GM19193 (cell line): ENCODE data around the gene MAPK8IP2.
A peak's percentile ranks its signal among the peaks of the same experiment; 100 is the strongest.

Experiments
- POLR2A ChIP-seq: IDR thresholded peaks from 4 replicates; pipeline ENCODE4 v1.6.1; 2011; ENCODE audit not compliant: insufficient read depth, insufficient read length; ENCODE audit errors: extremely low read depth

MAPK8IP2 gene

DNA sequence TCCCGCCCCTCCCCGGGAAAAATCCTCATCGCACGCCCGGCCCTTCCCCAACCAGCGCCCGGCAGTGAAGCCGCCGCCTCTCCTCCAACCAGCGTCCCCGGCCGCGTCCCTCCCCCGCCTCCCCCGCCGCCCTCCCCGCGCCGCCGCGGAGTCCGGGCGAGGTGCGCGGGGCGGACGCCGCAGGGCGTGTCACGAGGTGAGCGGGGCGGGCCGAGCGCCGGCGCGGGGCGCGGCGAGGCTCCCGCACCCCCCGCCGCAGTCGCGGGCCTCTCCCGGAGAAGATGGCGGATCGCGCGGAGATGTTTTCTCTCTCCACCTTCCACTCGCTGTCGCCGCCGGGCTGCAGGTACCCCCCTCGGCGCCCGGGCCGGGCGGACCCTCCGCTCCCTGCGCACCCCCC is at the start of gene MAPK8IP2:
TSS of gene MAPK8IP2 (plus strand) at position 256 of the 400 bp plus-strand sequence. CDS start at position 282, 26 bp downstream.
- no peak for TF ChIP-seq POLR2A

DNA sequence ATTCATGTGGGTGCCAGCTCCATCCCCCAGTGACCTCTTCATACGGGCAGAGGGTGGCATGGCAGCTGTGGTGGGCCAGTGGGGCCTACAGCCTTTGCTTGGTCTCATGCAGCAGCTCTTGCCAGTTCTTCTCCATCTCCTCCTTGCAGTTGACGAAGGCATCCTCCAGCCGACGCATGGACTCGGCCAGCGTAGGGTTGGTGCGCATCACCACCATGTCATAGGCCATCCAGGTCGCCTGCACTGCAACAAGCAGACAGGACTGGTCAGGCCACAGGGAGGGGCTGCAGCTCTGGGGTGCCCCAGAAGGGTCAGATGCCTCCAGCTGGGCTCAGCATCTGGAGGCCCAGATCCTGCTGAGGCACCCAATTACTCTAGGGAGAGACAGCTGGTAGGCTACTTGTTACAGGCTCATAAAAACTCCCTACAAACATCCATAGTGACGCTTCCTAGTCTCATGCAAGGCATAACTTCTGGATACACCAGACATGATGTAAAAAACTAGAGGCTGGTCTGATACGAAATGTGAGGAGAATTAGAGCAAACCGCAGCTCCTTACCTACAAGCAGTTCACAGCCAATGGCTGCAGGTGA is 49.3 kb upstream of the MAPK8IP2 start:
- no peak for TF ChIP-seq POLR2A

DNA sequence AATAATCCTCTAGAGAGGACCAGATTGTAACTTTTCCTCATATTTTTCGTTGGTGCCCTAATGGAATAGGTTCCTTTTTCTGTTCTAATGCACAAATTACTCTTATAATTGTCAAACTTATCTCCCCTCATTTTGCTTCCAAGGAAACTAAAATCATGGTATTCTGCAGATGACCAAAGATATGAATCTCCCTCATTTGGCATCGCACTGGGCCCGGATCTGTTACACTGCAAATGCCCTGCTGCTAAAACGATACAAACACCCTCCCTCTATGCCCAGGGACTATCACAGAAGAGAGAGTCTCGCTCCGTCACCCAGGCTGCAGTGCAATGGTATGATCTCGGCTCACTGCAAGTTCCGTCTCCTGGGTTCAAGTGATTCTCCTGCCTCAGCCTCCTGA is 47.3 kb upstream of the MAPK8IP2 start:
- no peak for TF ChIP-seq POLR2A

DNA sequence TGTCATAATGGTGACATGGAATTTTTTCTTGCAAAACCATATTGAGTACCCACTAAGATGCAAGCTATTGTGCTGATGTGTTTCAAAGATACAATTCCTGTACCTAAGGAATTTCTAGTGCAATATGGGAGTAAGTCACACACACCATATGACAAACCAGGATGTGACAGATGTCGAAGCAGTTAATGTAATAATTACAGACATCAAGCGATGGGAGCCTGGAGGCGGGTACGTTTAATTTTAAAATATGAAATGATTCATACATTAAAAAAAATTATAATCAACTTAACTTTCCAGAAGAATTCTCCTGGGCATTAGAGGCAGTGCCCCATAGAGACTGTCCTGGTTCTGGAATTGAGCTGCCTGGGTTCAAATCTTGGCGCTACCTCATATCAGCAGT is 43.9 kb upstream of the MAPK8IP2 start:
- no peak for TF ChIP-seq POLR2A

DNA sequence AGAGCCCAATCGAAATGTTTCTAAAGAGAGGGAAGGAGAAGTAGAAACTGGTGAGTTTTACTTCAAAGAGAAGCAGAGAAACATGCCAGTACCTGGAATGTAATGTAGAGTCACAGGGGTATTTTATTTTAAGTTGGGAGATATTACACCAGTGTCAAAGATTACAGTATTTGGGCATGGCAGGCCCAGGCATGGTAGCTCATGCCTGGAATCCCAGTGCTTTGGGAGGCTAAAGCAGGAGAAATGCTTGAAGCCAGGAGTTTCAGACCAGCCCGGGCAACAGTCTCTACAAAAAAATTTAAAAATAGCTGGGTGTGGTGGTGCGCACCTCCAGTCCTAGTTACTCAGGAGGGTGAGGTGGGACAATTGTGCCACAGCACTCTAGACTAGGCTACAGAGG is 40.6 kb upstream of the MAPK8IP2 start:
- TF ChIP-seq POLR2A = no peak

DNA sequence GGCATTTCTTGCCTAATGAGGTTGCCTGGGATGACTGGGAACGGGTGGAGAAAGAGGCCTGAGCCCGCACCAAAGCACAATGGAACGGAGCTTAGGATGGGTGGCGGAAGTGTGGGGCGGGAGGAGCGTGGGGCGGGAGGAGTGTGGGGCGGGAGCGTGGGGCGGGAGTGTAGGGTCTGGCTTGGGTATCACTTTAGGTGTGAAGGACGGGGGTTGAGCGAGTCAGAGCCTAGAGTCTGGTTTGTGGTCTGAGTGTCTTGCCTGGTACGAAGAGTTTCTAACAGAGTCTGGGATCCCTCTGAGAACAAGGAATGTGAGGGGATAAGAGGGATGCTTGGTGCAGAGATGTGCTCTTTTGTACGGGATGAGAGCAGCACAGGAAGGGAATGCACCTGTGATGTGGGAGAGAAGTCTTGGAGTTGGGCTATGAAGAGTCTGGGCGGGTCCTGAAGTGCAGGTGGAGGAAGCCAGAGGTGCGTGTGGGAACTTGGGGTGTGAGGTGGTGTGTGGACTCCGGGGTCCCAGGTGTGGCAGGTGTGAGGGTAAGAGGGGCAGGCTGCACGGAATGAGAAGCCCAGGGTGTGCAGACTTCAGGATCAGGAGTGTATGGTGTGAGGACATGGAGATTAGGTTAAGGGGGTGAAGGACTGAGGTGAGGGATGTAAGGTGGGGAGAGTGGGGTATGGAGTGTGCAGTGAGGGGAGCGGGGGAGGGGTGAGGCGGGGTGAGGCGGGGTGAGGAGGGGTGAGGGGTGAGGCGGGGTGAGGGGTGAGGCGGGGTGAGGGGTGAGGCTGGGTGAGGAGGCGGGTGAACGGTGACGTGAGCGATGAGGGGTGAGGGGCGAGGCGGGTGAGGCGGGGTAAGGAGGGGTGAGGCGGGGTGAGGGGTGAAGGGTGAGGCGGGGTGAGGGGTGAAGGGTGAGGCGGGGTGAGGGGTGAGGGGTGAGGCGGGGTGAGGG is 38.9 kb upstream of the MAPK8IP2 start:
- TF ChIP-seq POLR2A = no peak

DNA sequence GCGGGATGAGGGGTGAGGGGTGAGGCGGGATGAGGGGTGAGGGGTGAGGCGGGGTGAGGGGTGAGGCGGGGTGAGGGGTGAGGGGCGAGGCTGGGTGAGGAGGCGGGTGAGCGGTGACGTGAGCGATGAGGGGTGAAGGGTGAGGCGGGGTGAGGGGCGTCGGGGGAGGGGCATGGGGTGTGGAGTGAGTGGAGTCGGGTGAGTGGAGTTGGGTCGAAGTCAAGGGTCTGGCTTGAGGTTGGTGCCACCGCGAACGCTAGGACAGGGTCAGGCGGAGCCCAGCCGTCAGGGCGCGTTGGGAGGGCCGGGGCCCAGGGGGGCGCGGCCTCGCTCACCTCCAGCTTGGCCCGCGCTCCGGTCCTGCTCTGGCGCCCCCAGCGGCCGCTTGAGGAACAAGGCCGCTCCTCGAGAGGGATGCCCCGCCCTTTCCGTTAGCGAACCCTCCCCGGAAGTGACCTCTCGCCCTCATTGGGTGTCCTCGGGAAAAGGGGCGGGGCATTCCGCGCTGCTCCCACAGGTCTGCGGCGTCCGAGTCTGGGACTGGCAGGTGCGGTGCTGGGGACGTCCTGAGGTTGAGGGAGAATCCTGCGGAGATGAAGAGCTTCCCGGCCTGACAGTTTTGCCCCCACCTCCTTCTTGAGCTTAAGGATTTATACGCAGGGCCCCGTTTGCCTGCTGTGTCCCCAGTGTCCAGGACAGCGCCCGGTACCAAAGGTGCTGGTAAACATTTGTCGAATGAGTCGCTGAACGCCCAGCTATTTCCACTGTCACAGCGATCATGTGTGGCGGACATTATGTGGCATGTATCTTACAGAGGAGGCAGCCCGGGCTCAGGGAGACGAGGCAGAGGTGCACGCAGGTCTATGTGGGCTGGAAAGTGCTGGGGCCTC is 37.8 kb upstream of the MAPK8IP2 start, which contains the start of gene SYCE3:
TSS of gene SYCE3 (minus strand) at position 397 of the 890 bp plus-strand sequence. CDS start 6,514 bp downstream, outside the sequence.
- peak; percentile 62 for TF ChIP-seq POLR2A

DNA sequence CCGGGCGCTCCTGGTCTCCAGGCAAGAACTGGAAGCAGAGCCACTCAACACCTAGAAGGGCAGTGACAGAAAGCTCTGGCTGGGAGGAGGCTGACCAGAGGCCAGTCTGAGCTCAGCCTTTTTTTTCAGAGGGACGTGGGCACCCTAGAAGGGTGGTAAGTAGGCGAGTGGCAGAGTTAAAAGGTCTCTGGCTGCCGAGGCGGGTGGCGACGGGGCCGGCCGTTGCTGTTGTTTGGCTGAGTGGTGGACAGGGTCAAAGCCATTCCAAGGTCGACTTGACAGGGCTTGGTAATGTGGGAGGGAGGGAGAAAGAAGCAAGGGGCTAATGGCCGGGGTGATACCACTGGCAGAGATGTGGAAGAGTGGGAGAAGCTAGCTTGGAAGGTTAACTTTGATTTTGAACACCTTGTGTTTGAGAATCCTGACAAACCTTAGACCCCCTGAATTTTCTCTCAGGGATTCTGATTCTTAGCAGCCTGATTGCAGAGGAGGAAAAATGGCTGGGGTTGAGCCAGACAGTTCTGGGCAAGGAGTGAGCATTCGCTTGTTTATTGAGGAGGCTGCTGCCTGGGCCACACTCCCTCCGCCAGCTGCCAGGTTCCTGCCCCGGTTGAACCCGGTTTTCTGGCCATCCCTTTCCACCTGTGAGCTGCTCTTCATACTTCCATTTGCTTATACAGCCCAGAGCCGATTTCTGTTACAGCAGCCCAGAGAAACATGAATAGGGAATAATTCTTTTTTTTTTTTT is 37.0 kb upstream of the MAPK8IP2 start:
- no peak for TF ChIP-seq POLR2A

DNA sequence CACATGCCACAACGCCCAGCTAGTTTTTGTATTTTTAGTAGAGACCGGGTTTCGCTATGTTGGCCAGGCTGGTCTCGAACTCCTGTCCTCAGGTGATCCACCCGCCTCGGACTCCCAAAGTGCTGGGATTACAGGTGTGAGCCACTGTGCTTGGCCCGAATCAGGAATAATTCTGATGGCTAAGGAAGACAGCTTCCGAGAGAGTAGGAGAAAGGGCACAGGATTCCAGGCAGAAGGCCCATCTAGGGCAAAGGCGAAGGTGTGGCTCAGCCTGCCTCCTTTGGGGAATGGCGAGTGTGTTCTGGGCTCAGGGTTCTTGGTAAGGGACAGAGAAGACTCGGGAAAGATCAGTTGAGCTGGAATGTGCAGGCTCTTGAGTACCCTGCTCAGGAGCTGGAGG is 36.3 kb upstream of the MAPK8IP2 start:
- no peak for TF ChIP-seq POLR2A

DNA sequence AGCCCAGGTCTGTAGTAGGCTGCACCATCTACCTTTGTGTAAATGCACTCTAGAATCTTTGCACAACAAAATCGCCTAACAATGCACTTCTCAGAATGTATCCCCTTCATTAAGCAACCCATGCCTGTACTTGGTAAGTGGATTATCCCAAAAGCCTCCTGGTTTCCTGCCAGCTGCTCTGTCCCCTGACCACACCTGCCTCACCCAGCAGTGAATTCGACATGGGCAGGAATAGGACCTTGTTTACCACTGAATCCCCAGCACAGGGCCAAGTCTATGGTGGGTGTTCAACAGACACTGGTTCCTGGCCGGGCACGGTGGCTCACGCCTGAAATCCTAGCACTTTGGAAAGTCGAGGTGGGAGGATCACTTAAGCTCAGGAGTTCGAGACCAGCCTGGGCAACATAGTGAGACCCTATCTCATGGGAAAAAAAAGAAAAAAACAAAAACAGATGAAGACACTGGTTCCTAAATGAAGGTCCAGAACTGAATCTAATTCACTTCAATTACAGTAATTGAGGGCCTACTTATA is 32.8 kb upstream of the MAPK8IP2 start:
- no peak for TF ChIP-seq POLR2A

DNA sequence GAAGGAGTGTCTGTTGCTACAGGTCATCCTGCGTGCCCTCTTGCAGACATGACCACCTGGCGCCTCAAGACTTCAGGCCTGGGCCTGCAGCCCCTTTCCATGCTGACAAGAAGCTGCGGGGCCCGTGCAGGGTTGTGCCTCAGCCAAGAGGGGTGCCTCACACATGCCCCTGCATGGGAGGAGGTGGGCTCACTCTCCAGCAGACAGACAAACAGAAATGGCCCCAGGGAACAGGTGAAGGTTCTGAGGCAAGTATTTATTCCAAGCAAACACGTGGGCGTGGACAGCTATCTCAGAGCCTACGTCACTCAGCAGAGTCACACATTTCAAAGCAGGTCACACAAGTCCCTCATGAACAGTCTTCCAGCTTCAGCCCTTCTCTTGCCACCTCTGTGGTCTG is 32.0 kb upstream of the MAPK8IP2 start:
- no peak for TF ChIP-seq POLR2A

DNA sequence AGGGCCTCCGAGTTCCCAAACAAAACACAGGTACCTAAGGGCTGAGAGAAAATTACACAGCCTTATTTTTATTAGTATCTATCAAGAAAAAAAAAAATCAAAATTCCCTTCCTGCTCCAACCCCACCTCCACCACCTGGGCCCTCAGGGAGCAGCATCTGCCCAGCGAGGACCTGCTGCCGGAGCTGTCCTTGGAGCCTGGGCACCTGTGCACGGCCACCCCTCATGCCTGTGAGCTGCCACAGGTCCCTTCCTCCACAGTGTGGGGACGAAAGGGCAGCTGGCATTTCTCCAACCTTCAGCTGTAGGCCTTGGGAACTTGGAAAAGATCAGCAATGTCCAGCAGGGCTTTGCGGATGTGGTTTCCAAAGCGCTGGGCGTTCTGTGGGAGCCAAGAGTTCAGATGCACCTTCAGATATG is 31.5 kb upstream of the MAPK8IP2 start:
- TF ChIP-seq POLR2A = no peak

DNA sequence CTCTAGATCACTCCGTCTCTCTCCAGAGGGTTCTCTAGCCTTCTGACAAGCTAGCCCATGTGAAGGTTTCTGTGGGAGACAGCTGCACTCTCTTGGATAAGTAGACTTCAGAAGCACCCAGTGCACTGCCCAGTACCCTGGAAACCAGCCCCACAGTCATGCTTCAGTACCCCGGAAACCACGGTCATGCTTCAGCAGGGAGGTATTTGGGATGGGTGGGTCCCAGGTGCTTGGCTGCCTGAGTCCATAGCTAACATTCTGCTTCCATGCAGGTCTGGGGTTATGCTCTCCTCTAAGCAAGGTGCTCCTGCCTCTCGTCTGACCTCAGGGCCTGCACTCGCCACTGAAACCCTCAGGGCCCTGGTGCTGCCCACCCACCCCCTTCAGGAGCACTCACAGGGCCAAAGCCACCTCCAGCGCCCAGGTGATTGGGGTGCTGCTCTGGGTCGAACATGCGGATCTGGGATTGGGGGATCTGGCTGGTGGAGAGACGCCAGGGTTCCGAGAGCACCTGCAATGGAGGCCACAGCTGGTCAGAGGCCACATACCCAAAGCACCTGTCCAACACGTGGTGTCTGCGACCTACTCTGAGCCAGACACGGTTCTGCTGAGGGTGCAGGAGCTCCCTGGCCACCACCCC is 30.6 kb upstream of the MAPK8IP2 start:
- no peak for TF ChIP-seq POLR2A
